Astrocyte (in vitro differentiated cells and primary cell): ENCODE results near the gene FAXC. TPM values are rescaled to one million over a fixed set of nuclear protein-coding genes. Genes with fewer than 3 reads are reported as not detected.

ENCODE experiments used
- DNase-seq: peaks from one replicate; pipeline ENCODE4 v3.0.0-alpha.2; 2010; ENCODE audit warnings: low read depth
- FAIRE-seq: peaks from 2 replicates; lab custom pipeline; 2011; peaks lifted over from hg19 to GRCh38; lab: Jason Lieb, UNC
- H2AFZ ChIP-seq: 2 replicates; pipeline ENCODE4 v1.6.0; 2012; ENCODE audit warnings: low read depth, low read length, inconsistent platforms
- H3K27ac ChIP-seq: 2 replicates; pipeline ENCODE4 v1.5.1; 2011; ENCODE audit warnings: low read depth, low read length, inconsistent platforms
- H3K27me3 ChIP-seq: 2 replicates; pipeline ENCODE4 v1.6.0; 2011; ENCODE audit warnings: low read length, inconsistent platforms; ENCODE audit not compliant: insufficient read depth
- H3K36me3 ChIP-seq: 2 replicates; pipeline ENCODE4 v1.5.1; 2011; ENCODE audit warnings: low read length, inconsistent platforms; ENCODE audit not compliant: insufficient read depth
- H3K4me1 ChIP-seq: 2 replicates; pipeline ENCODE4 v1.5.1; 2011; ENCODE audit warnings: low read length, inconsistent platforms; ENCODE audit not compliant: insufficient read depth
- H3K4me2 ChIP-seq: 2 replicates; pipeline ENCODE4 v1.6.0; 2012; ENCODE audit warnings: low read length, inconsistent platforms
- H3K4me3 ChIP-seq: 2 replicates; pipeline ENCODE4 v1.5.1; 2011; ENCODE audit warnings: low read depth, mild to moderate bottlenecking, low read length, inconsistent platforms; ENCODE audit not compliant: insufficient read depth
- H3K79me2 ChIP-seq: 2 replicates; pipeline ENCODE4 v1.6.0; 2012; ENCODE audit warnings: mild to moderate bottlenecking, low read length, inconsistent platforms; ENCODE audit not compliant: insufficient read depth
- H3K9ac ChIP-seq: 2 replicates; pipeline ENCODE4 v1.6.0; 2012; ENCODE audit warnings: mild to moderate bottlenecking, low read length, inconsistent platforms
- H3K9me3 ChIP-seq: 2 replicates; pipeline ENCODE4 v1.5.1; 2012; ENCODE audit warnings: low read depth, mild to moderate bottlenecking, low read length, inconsistent platforms; ENCODE audit not compliant: insufficient read depth
- H4K20me1 ChIP-seq: 2 replicates; pipeline ENCODE4 v1.6.0; 2012; ENCODE audit warnings: low read length, inconsistent platforms; ENCODE audit not compliant: insufficient read depth
- H3K27ac Mint-ChIP-seq: one replicate; pipeline ENCODE4 v1.8.0; 2021; ENCODE audit warnings: mild to moderate bottlenecking, mixed read lengths; ENCODE audit not compliant: unreplicated experiment
- H3K27me3 Mint-ChIP-seq: one replicate; pipeline ENCODE4 v1.8.0; 2021; ENCODE audit warnings: low read depth, mixed read lengths; ENCODE audit not compliant: unreplicated experiment
- H3K36me3 Mint-ChIP-seq: one replicate; pipeline ENCODE4 v1.8.0; 2021; ENCODE audit warnings: low read depth, mixed read lengths; ENCODE audit not compliant: unreplicated experiment
- H3K4me1 Mint-ChIP-seq: one replicate; pipeline ENCODE4 v1.8.0; 2021; ENCODE audit warnings: low read depth, mixed read lengths; ENCODE audit not compliant: unreplicated experiment
- H3K4me3 Mint-ChIP-seq: one replicate; pipeline ENCODE4 v1.8.0; 2021; ENCODE audit warnings: mild to moderate bottlenecking, moderate library complexity, mixed read lengths; ENCODE audit not compliant: unreplicated experiment
- H3K9me3 Mint-ChIP-seq: one replicate; pipeline ENCODE4 v1.8.0; 2021; ENCODE audit warnings: mild to moderate bottlenecking, mixed read lengths; ENCODE audit not compliant: unreplicated experiment
- CTCF ChIP-seq: IDR thresholded peaks from 2 replicates; pipeline ENCODE4 v1.5.1; 2011; ENCODE audit warnings: low read depth, mild to moderate bottlenecking, inconsistent platforms, low read length, moderate library complexity; ENCODE audit not compliant: insufficient read depth
- EZH2 ChIP-seq: IDR thresholded peaks from 2 replicates; pipeline ENCODE4 v1.6.1; 2012; ENCODE audit warnings: mild to moderate bottlenecking, low read length, inconsistent platforms; ENCODE audit not compliant: insufficient read depth
- total RNA-seq: library from RNA; stranded (reverse); gene quantifications from 2 replicates; pipeline ENCODE4 v1.2.1, GENCODE V29; 2021

The FAXC gene
- total RNA-seq, 1 donor from 2014 or later = 9.9 TPM

- no peak overlapping the region for H3K27ac Mint-ChIP-seq
- H3K4me1 Mint-ChIP-seq = no peaks in the 10 kb centered on the region
- FAIRE-seq = no peak
- no peaks in the 10 kb centered on the region for H3K27me3 Mint-ChIP-seq
- H3K4me3 ChIP-seq = no peak overlapping the region
- H2AFZ ChIP-seq = no peak overlapping the region
- no peak overlapping the region for H3K4me3 Mint-ChIP-seq
- no peaks in the 10 kb centered on the region for H3K4me1 ChIP-seq
- no peaks in the 10 kb centered on the region for H3K9me3 ChIP-seq
- DNase-seq = no peak
- no peak overlapping the region for H3K9ac ChIP-seq
- no peaks in the 10 kb centered on the region for H3K36me3 ChIP-seq
- H3K36me3 Mint-ChIP-seq = no peaks in the 10 kb centered on the region
- no peak overlapping the region for H3K27ac ChIP-seq
- H3K4me2 ChIP-seq = no peak overlapping the region
- no peaks in the 10 kb centered on the region for H3K9me3 Mint-ChIP-seq
- H3K27me3 ChIP-seq = no peaks in the 10 kb centered on the region
- no peaks in the 10 kb centered on the region for H4K20me1 ChIP-seq
- TF ChIP-seq CTCF (no peak), EZH2 (no peak)
- H3K79me2 ChIP-seq = no peaks in the 10 kb centered on the region
Measured at GRCh38 chr6:99308788-99309187, 40.7 kb downstream of the FAXC start.

GRCh38 chr6:99307295-99307907 is 42.1 kb downstream of the FAXC start:
- H3K79me2 ChIP-seq = no peaks in the 10 kb centered on the region
- no peak overlapping the region for H3K9ac ChIP-seq
- Mint-ChIP-seq H3K9me3 (no peaks in the 10 kb centered on the region), H3K36me3 (no peaks in the 10 kb centered on the region), H3K27ac (no peak overlapping the region), H3K4me1 (no peaks in the 10 kb centered on the region), H3K4me3 (no peak overlapping the region), H3K27me3 (no peaks in the 10 kb centered on the region)
- no peaks in the 10 kb centered on the region for H3K4me1 ChIP-seq
- DNase-seq (no peak), FAIRE-seq (no peak)
- H3K27ac ChIP-seq = no peak overlapping the region
- H3K9me3 ChIP-seq = no peaks in the 10 kb centered on the region
- no peaks in the 10 kb centered on the region for H3K27me3 ChIP-seq
- H3K36me3 ChIP-seq = no peaks in the 10 kb centered on the region
- no peak overlapping the region for H3K4me3 ChIP-seq
- H2AFZ ChIP-seq = no peak overlapping the region
- H3K4me2 ChIP-seq = no peak overlapping the region
- TF ChIP-seq EZH2 (no peak), CTCF (no peak)
- no peaks in the 10 kb centered on the region for H4K20me1 ChIP-seq

- Histone ChIP-seq H4K20me1 (no peaks in the 10 kb centered on the region), H2AFZ (no peak overlapping the region), H3K27ac (no peak overlapping the region), H3K4me3 (no peak overlapping the region), H3K9me3 (no peaks in the 10 kb centered on the region), H3K27me3 (no peaks in the 10 kb centered on the region), H3K36me3 (no peaks in the 10 kb centered on the region), H3K4me1 (no peaks in the 10 kb centered on the region), H3K79me2 (no peaks in the 10 kb centered on the region), H3K4me2 (no peak overlapping the region), H3K9ac (no peak overlapping the region)
- Mint-ChIP-seq H3K27me3 (no peaks in the 10 kb centered on the region), H3K4me3 (no peak overlapping the region), H3K36me3 (no peaks in the 10 kb centered on the region), H3K27ac (no peak overlapping the region), H3K4me1 (no peaks in the 10 kb centered on the region), H3K9me3 (no peaks in the 10 kb centered on the region)
- TF ChIP-seq CTCF (no peak), EZH2 (no peak)
- no peak for FAIRE-seq
- no peak for DNase-seq
Measured at GRCh38 chr6:99306341-99306740, 43.1 kb downstream of the FAXC start.
